ENCODE measurements around the gene TTC21A.

DNA sequence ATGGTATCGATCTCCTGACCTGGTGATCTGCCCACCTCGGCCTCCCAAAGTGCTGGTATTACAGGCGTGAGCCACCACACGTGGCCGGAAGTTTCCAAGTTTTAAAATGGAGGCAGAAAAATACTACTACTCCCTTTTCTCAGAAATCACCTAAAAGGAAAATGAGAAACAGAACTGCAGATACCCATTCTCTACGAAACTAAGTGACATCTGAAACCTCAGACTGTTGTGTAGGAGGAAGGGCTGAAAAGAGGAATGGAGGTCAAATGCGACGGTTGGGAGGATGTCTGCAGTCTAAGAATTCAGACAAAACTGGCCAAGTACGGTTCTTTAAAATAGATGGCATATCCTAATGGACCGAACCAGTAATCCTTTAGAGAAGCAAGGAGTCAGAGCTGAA is 31.6 kb upstream of the TTC21A start:
- TF ChIP-seq, protein P1, sequence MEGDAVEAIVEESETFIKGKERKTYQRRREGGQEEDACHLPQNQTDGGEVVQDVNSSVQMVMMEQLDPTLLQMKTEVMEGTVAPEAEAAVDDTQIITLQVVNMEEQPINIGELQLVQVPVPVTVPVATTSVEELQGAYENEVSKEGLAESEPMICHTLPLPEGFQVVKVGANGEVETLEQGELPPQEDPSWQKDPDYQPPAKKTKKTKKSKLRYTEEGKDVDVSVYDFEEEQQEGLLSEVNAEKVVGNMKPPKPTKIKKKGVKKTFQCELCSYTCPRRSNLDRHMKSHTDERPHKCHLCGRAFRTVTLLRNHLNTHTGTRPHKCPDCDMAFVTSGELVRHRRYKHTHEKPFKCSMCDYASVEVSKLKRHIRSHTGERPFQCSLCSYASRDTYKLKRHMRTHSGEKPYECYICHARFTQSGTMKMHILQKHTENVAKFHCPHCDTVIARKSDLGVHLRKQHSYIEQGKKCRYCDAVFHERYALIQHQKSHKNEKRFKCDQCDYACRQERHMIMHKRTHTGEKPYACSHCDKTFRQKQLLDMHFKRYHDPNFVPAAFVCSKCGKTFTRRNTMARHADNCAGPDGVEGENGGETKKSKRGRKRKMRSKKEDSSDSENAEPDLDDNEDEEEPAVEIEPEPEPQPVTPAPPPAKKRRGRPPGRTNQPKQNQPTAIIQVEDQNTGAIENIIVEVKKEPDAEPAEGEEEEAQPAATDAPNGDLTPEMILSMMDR (conservative IDR thresholded peaks at IDR 0.05): no peak
- no peak for TF ChIP-seq ZFX (IDR thresholded peaks at IDR 0.05)

All from C4-2B (cell line).